HG03039 (cell line): ENCODE measurements around the gene NOB1.

Experiments used
- ATAC-seq: cut with Tn5 transposase; IDR thresholded peaks from one replicate; pipeline ENCODE4 v1.9.1; 2021; ENCODE audit warnings: mild to moderate bottlenecking, moderate library complexity; ENCODE audit not compliant: unreplicated experiment

NOB1 gene

DNA sequence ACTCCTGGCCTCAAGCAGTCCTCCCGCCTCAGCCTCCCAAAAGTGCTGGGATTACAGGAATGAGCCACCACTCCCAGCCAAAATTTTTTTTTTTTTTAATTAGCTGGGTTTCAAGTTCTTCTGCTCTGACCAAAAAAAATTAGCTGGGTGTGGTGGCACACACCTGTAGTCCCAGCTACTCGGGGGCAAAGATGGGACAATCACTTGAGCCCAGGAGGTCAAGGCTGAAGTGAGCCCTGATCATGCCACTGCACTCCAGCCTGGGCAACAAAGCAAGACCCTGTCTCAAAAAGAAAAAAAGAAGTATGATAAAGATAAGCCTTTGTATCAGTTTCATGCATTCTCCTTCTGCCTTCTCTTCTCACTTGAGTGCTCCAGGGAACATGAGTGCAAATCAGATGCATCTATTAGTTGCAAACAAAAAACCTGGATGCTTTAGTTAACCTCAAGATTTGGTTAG is 30.3 kb downstream of the NOB1 start:
- ATAC-seq = no peak

DNA sequence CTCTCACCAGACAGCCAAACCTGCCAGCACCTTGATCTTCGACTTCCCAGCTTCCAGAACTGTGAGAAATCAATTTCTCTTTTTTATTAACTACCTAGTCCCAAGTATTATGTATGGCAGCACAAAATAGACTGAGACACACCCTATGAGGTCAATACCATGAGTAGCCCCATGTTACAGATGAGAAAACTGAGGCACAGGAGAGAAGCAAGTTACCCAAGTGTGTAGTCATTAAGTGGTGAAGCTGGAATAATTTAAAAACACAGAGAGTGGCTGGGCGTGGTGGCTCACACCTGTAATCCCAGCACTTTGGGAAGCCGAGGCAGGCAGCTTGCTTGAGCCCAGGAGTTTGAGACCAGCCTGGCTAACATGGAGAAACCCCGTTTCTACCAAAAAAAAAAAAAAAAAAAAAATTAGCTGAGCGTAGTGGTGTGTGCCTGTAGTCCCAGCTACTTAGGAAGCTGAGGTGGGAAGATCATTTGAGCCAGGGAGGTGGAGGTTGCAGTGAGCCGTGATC is 33.2 kb downstream of the NOB1 start:
- no peak for ATAC-seq

DNA sequence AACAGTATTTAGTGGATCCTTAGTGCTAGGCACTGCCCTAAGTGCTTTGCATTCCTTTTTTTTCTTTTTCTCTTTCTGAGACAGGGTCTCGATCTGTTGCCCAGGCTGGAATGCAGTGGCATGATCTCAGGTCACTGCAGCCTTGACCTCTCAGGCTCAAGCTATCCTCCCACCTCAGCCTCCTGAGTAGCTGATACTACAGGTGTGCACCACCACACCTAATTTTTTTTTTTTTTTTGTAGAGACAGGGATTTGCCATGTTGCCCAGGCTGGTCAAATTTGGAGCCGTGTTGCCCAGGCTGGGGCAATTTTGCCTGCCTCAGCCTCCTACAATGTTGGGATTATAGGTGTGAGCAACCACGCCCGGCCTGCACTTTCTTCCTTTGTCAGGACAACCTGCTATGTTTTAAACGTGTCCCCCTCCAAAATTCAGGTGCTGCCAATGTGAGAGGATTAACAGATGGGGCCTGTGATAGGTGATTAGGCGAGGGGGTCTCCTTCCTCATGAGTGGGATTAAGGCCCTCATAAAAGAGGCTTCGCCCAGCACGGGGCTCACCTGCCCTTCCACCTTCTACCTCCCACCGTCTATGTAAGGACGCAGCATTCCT is 33.8 kb downstream of the NOB1 start:
- ATAC-seq = no peak

DNA sequence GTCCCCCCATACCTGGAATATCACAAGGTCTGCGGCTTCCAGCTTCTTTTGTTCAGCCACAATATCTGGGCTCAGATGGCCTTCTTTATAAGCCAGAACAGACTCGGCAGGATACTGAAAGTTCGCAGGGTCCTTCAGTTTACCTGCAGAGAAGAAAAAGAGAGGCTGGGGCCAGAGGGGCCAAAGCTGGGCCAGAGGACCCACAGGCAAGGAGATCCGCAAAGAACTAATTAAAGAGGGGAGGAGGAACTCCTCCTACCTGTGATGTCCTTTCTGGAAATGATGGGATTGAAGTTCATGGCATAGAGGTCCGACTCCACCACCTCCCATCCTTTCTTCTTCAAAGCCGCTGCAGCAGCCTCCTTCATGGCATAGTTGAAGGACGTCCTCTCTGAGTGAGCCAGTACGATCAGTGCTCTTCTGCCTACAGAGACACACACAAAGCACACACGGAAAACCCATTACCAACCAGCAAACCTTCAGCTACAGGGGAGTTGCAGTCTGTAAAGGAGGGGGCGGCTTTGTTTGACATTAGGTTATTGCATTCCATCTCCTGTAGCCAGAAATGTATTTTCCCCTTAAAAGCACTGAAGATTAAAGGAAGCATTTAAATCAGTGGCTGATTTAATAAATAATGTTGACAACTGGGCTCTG is 36.5 kb downstream of the NOB1 start:
- ATAC-seq = no peak

DNA sequence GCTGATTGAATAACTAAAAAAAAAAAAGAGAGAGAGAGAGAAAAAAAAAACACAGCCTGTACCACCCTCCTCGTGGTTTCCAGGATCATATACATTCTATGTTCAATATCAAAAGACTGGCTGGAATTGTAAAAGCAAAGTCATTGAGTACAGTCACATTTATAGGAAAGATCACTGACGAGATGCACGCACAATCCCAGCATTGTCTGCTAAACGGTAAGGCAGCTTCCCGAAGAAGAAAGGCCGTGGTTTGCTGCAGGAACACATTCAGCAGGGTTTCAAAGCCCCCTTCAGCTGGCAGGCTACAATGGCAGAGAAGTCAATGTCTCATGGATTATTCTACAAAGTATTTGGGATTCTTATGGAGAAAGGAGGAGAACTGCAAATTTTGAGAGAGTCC is 37.7 kb downstream of the NOB1 start:
- ATAC-seq = no peak

DNA sequence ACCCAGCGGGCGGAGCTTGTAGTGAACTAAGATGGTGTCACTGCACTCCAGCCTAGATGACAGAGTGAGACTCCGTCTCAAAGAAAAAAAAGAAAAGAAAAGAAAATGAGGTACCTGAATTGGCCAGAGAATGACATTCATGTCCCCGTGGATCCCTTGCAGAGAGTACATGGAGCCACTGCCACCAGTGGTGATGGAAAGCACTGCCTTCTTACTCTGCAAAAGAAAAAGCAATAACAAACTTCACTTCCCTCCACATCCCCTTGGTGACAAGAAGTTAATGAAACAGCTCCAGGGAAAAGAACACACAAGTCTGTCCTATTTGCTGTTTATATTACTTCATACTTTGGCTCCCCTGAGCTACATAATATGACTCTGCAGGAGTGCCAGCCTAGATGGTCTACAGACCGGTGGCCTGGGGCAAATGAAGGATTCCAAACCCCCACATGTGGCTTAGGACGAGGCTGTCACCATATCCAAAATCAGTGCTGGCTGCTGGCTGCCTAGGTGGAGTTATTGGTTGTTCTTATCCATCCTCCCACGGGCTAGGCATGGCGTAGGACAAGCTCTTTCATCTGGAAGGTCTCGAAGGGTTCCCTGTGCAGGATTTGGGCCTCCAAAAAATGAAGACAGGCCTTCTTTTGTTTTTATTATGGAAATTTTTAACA is 41.7 kb downstream of the NOB1 start:
- no peak for ATAC-seq

DNA sequence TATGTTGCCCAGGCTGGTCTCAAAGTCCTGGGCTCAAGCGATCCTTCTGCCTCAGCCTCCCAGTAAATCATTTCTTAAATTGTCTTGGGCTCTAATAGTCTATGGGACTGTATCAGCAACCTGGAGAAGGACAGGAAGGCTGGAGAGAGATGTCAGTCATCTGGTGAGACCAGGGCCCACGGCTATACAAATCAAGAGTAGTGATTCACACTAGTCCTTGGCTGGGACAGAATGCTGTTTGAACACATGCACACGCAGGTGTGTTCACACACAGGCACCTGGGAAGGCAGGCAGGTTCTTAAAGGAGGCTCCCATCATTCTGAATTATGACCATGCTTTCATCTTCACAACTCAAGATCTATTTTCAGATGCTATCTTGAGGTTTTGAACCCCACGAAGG is 42.4 kb downstream of the NOB1 start:
- ATAC-seq = no peak

DNA sequence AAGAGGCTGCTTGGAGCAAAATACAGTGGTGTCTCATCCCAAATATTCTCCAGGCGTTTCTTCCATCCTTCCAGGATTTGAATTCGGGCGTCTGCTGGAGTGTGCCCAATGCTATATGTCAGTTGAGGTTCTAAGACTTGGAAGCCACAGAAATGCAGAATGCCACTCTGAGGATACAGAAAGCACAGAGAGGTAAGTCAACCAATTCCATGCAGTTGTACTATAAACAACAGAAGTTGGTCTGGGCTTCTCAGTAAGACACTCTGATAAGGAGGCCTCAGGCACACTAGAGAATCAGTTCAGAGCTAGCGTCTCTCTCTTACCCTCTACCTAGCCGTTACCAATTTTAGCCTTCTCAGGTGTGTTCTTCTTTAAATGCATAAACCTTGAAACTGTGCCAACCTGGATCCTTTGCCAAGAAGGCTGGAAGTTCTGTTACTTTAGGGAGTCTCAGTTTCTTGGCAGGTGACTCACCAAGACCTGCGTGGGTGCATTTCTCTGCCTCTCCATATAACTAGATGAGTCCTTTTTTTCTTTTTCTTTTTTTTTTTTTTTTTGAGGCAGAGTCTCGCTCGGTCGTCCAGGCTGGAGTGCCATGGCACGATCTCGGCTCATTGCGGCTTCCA is 43.5 kb downstream of the NOB1 start:
- ATAC-seq = no peak

DNA sequence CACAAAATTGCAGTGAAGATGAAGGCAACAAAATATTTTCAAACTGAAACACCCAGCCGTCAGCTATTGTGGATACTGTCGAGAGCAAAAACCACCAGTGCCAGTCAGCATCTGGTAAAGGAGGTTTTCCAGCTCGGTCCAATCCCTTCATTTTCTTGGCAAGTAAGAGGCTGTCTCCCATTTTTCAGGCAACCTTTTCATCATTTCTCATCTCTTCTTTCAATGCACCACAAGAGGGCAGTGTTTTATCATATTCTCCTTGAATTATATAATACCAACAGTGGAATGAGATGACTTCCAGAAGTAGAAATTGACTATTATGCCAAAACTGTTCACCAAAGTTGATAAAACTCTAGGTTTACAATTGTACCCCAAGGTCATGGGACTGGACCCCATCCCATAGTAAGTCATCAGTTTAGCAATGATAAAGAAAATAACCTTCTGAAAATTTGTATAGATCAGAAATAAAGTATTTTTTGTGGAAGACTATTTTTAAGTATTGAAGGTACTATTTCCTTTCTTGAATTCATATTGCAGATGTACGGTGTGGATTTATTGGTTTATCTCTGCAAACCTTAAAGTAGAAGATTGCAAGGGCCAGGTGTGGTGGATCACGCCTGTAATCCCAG is 45.2 kb downstream of the NOB1 start:
- ATAC-seq = no peak

DNA sequence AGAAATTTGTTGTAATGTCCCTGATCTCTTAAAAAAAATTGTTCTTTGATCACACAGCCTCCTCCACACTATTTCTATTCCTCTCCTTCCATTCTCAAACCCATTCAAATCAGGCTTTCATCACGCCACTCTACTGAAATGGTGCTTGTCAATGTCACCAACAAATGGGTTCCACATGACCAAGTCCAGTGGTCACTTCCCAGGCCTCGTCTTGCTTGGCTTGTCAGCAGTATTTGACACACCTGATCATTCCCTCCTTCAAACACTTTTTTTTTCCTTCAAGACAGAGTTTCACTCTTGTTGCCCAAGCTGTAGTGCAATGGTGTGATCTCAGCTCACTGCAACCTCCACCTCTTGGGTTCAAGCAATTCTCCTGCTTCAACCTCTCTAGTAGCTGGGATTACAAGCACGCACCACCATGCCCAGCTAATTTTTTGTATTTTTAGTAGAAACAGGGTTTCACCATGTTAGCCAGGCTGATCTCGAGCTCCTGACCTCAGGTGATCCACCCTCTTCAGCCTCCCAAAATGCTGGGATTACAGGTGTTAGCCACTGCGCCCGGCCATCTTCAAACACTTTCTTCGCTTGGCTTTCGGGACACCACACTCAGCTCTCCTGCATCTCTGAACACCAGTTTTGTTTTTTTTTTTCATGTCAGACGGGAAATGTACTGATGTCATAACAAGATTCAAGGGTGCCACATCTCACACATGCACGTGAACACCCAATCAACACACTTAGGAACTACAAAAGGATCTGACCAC is 46.6 kb downstream of the NOB1 start:
- no peak for ATAC-seq

DNA sequence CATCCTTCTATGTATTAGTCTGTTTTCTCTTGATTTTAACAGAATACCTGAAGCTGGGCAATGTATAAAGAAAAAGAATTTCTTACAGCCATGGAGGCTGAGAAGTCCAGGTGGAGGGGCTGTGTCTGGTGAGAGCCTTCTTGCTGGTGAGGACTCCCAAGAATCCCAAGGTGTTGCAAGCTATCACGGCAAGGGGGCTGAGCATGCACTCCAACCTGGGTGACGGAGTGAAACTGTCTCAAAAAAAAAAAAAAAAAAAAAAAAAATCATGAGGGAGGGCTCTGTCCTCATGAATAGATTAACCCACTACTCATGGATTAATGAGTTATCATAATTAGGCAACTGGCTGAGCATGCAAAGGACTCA is 47.8 kb downstream of the NOB1 start:
- no peak for ATAC-seq

DNA sequence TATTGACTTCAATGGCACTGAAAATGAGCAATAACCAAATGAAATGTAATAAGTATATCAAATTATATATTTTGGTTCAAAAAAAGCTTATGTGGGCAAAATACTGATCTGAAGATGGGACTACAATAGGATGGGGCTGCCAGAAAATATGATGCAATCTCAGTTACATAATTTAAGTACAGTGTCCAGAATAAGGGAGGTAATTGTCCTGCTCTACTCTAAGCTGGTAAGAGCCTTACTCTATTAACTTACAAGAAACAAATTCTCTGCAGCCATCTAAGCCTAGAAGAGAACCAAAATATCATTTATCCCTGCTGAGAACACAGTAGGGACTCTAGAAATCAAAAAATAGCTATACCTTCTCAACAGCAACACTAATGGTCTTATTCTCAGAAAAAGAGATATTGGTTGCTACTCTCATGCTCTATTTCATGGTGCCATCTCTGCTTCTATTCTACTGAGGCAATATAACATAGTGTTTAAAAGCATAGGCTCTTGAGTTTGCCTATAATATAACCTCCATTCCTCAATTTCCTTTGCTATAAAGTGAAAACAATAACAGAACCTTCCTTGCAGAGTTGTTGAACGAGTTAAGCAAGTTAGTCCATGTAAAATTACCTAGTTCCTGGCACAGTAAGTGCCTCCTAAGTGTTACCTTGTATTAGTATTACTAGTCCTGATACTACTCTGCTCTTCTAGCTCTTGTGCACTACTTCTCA is 48.3 kb downstream of the NOB1 start:
- no peak for ATAC-seq

DNA sequence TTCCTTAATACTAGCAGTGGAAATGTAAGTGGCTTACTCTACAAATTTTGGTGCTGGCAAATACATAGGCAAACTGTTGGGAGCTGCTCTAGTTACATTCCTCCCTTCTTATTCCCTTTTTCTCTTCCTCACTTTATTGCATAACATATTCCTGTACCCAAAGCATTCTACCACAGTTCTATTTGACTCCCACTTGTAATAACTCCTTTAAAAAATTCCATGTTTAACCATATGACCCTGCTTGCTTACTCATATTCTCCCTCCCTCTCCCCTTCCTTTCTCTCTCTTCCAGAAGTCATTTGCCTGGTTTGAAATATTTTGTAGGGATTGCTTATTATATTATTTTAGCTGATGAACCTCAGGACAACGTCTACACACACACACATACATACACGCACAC is 51.1 kb downstream of the NOB1 start:
- ATAC-seq = no peak

DNA sequence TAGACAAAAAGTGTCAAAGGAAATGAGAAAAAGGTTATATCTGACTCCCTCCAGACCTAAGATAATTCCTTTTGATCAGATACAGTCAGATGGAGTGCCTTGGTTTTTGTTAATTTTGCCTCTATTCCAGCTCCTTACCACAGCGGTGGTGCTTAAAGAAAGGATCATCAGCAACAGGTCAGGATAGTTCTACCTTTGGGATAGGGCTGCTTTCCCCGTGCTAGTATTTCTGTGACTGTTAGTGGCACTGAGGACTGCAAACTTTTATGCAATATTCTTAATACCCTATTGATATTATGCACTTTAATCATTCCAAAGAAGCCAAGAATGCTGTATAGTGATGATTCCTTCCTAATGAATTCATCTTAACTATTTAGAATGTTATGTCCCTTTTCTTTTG is 52.9 kb downstream of the NOB1 start:
- ATAC-seq = no peak

DNA sequence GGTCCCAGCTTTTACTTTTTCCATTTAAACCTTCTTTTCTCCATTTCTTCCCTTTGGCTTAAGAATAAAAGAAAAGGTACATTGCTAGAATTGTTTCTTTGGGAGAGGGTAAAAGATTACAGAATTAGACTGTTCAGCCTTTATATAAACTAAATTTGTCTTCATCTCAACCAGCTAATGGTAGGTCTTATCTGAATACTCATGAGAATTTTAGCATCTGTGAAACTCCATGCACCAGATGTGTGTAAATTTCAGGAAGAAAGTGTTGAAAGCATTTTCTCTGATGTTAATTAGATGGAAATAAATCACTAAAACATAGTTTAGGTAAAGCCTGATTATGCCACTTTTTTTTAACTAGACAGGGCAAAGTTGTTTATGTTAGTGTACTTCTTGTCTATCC is 53.3 kb downstream of the NOB1 start:
- ATAC-seq = no peak

DNA sequence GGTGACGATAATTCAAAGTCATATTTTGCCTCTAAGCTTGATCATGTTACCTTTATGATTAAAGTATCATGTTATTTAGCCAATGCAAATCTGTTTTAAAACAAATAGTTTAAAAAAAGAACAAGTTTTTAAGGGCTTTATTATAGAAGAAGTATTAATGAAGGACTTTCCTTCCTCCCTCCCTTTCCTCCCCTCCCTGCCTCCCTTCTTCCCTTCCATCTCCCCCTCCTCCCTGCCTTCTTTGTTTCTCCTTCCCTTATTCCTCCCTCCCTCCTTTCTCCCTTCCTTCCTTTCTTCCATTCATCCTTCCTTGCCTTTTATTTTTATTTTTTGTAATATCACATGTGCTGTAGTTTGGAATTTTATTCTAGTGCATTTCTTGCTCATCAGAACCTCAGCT is 54.8 kb downstream of the NOB1 start:
- ATAC-seq = no peak

DNA sequence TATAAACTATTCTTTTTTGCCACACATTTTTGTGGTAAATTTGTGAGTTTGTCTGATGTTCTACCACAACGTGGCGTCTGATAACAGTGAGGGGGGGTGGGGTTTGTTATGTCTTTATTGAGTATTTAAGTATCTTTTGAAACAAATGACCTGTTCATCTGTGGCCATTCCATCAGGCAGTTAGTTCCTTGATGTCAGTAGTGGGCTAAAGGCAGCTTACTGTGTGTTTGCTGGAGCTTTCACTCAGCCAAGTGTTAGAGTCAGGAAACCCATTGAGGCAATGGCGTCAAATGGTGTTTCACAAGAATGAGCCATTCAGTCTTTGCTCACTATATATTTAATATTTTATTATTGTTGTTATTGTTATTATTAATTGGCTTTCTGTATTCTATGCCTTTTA is 56.3 kb downstream of the NOB1 start:
- no peak for ATAC-seq

DNA sequence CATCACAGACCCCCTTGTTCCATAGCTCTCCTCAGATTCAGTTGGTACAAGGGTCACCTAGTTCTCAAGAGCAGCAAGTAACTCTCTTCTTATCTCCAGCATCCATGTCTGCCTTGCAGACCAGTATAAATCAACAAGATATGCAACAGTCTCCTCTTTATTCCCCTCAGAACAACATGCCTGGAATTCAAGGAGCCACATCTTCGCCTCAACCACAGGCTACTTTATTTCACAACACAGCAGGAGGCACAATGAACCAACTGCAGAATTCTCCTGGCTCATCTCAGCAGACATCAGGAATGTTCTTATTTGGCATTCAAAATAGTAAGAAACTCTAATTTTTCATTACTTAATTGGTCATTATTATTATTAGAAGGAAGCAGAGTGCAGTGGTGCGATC is 60.8 kb downstream of the NOB1 start:
- no peak for ATAC-seq

DNA sequence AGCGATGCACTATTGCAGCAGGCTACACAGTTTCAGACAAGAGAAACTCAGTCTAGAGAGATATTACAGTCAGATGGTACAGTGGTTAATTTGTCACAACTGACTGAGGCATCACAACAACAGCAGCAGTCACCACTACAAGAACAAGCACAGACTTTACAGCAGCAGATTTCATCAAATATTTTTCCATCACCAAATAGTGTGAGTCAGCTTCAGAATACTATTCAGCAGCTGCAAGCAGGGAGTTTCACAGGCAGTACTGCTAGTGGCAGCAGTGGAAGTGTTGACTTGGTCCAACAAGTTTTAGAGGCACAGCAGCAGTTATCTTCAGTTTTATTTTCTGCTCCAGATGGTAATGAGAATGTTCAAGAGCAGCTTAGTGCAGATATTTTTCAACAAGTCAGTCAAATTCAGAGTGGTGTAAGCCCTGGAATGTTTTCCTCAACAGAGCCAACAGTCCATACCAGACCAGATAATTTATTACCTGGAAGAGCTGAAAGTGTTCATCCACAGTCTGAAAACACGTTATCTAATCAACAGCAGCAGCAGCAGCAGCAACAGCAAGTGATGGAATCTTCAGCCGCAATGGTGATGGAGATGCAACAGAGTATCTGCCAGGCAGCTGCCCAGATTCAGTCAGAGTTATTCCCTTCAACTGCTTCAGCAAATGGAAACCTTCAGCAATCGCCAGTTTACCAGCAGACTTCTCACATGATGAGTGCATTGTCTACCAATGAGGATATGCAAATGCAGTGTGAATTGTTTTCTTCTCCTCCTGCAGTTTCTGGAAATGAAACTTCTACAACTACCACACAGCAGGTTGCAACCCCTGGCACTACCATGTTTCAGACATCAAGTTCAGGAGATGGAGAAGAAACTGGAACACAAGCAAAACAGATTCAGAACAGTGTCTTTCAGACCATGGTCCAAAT is 62.5 kb downstream of the NOB1 start:
- ATAC-seq = no peak
